GM19193 (cell line): Measurements from ENCODE around the gene ACAN.

ENCODE experiments used
- POLR2A ChIP-seq: IDR thresholded peaks from 4 replicates; pipeline ENCODE4 v1.6.1; 2011; ENCODE audit not compliant: insufficient read depth, insufficient read length; ENCODE audit errors: extremely low read depth

ACAN gene

DNA sequence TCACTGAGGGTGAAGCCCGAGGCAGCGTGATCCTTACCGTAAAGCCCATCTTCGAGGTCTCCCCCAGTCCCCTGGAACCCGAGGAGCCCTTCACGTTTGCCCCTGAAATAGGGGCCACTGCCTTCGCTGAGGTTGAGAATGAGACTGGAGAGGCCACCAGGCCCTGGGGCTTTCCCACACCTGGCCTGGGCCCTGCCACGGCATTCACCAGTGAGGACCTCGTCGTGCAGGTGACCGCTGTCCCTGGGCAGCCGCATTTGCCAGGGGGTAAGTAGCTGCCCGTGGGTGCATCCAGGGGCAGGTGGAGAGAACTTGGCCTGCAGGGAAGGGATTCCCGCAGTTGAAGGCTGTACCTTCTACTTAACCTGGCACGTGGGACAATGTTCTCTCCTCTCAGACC is 42.4 kb downstream of the ACAN start:
- no peak for TF ChIP-seq POLR2A

DNA sequence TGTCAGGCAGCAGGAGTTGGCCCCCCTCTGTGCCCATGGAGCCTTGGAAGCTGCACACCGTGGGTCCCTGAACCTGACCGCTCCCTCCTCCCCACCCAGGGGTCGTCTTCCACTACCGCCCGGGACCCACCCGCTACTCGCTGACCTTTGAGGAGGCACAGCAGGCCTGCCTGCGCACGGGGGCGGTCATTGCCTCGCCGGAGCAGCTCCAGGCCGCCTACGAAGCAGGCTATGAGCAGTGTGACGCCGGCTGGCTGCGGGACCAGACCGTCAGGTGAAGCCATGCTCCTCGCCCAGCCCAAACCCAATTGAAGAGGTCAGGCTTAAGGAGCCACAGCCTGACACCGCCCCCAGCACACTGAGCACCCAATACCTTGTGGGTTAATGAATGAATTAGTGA is 43.9 kb downstream of the ACAN start:
- no peak for TF ChIP-seq POLR2A

DNA sequence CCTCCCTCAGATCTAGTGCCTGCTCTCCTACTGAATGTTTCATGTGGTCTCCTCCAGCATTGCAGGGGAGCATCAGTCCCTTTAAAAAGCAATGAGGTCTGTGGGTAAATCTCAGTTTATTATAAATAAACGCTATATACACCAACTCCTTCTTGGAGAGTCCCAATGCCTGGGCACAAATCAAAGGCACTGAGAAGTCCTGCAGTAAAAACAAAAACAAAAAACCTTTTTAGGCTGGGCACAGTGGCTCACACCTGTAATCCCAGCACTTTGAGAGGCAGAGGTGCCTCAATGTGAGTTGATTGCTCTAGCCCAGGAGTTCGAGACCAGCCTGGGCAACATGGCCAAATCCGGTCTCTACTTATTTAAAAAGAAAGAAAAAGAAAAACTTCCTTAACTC is 45.0 kb downstream of the ACAN start:
- no peak for TF ChIP-seq POLR2A

DNA sequence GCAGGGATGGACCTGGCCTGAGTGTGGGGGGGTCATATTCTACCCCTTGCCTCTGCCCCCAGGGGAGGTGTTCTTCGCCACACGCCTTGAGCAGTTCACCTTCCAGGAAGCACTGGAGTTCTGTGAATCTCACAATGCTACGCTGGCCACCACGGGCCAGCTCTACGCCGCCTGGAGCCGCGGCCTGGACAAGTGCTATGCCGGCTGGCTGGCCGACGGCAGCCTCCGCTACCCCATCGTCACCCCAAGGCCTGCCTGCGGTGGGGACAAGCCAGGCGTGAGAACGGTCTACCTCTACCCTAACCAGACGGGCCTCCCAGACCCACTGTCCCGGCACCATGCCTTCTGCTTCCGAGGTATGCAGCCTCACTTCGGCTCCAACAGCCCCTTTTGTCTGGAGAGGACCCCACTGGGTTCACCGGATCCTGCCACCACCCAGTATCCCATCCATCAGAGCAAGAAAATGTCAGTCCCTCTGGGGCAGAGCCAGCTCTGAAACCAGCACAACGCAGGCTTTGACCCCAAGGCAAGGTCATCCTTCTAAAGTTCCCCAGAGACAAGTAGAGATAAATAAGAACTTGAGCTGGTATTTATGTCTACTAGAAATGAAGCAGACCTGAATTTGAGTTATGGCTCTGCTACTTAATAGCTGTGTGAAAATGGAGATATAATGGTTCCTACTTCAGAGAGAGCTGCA is 46.3 kb downstream of the ACAN start:
- no peak for TF ChIP-seq POLR2A

DNA sequence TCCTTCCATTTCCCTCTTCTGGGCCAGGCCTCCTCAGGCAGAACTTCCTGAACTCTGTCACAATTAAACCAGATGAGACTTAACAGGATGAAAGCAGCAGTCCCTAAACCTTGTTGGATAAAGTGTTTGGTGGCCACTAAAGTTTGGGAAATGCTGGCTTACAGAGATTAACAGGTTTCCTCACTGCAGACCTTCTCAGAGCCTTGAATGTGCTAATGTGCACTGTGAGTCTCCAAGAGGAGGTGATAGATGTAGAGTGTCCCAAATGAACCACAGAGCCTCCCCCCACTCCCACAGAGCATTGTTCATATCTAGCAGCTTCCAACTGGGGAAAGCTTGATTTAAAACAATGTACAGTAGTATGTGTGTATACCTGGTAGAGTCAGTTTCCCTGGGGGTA is 49.2 kb downstream of the ACAN start:
- TF ChIP-seq POLR2A: no peak

DNA sequence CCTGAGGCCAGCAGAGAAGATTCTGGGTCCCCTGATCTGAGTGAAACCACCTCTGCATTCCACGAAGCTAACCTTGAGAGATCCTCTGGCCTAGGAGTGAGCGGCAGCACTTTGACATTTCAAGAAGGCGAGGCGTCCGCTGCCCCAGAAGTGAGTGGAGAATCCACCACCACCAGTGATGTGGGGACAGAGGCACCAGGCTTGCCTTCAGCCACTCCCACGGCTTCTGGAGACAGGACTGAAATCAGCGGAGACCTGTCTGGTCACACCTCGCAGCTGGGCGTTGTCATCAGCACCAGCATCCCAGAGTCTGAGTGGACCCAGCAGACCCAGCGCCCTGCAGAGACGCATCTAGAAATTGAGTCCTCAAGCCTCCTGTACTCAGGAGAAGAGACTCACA is 55.7 kb downstream of the ACAN start:
- TF ChIP-seq POLR2A: no peak

DNA sequence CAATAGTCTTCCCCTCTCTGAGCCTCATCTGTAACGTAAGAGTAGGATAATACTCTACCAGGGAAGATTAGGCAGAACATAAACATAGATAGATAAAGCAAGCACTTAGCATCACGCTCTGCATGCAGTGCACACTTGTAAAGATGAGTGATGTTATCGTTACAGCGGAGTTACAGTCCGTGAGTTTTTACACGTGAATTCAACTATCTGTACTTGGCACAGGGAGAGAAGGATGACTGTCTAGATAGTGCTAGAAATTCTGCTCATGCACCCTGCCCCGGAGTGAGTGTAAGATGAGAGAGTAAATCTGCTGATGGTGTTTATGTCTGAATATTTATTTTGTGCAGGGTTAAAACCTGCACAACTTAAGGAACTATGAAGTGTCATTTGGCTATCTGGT is 56.3 kb downstream of the ACAN start:
- TF ChIP-seq POLR2A: no peak

DNA sequence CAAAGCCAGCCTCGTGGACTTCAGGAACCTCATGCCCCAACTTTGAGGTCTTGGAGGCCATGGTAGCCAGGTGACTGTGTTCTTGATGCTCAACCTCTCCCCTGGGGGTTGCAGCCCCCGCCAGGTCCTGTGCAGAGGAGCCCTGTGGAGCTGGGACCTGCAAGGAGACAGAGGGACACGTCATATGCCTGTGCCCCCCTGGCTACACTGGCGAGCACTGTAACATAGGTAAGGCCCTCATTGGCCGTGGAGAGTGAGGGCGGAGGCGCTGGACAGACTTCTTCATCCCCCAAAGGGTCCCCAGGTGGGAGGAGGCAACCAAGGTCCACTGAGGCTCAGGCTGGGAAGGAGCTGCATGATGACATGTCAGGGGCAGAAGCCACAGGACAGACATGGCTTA is 57.0 kb downstream of the ACAN start:
- TF ChIP-seq POLR2A: no peak

DNA sequence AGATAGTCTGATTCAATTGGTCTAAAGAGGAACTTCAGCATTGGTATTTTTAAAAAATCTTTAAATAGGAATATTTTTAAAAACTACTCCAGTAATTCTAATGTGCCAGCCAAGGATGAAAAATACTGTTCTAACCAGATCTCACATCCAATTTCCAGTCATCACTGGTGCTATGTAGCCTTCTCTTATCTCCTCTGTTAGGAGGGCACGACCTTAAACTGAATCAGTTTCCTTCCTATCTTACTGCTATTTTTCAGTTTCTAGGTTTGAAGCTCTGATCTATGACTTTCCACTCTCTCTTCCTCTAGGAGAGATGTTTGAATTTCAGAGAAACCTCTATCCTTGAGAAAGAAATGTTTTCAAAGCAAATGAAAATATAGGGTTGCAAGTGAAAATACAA is 60.2 kb downstream of the ACAN start:
- no peak for TF ChIP-seq POLR2A

DNA sequence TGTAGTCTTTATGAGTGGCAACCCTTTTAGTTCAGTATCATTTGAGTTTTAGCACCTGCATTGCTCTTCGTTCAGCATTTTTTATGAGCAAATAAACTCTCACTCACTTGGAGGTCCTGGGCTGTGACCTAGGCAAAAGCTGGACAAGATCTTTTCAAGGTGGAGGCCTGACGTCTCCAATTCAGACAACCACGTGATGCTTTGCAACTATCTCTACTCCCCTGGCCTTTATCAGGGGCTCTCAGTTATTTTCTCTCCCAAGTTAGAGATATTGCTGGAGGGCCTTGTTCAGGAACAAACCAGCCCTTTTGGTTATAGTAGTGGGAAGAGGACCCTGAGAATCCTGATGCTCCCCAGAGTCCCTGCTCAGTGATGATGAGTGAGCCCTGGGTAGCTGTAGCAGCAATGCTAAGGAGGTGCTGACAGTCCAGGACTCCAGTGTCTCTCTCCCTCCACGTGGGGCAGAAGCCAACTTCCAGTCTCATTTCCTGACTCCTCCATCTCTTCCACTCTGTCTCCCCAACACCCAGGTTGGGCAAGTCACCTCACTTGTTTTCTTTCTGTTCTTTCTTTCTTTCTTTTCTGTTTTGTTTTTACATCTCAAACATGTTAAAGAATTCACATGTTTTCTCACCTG is 61.7 kb downstream of the ACAN start:
- no peak for TF ChIP-seq POLR2A

DNA sequence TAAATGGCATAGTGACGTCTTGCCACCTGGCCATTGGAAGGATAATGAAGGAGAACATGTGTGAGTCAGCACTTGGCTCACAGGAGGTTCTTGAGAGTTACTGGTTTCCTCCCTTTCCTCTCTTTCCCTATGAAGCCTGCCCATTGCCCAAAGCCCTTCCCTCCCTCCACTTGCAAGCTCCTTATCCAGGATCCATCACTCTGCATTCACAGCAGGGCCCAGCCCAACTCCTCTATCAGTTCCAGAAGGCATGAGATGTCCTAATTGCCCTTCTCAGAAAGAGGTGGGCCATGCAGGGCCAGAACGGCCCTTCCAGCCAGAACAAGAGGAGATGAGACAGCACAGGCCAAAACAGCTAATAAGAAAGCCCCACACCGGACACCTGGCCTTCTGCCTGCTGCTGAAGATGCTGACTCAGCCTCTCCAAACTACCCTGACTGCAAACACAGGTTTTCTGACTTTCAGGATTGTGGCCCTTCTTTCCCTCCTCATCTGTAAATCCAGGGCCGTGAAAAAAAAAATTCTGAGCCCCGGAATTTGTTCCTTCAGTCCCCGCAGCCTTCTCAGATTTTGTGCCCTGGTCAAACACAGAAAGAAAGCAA is 62.4 kb downstream of the ACAN start:
- TF ChIP-seq POLR2A: no peak

DNA sequence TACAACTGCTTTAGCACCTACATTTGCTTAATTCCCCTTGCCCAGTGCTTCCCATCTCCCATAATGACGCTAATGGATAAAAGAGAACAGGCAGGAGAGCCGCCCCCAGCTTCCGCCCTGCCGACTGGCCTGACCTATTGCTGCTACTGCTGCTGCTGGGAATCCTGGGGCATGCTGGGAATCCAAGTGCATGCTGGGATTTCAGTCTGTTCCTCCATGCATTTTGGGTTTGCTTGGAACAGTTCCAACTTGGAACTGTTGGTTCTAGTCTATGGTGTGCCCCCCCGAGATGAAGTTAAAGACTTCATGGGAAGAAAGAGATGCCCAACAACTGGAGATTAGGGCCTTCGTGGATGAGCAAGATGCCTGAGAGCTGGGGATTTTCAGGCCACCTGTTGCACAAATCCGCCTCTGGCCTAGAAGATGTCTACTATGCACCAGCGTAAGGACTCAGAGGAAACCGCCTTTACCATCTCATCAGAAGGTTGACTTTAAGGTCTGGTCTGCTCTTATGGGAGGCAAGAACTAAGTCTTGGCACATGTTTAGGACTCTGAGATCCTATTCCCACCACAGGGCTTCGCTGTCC is 63.2 kb downstream of the ACAN start:
- no peak for TF ChIP-seq POLR2A

DNA sequence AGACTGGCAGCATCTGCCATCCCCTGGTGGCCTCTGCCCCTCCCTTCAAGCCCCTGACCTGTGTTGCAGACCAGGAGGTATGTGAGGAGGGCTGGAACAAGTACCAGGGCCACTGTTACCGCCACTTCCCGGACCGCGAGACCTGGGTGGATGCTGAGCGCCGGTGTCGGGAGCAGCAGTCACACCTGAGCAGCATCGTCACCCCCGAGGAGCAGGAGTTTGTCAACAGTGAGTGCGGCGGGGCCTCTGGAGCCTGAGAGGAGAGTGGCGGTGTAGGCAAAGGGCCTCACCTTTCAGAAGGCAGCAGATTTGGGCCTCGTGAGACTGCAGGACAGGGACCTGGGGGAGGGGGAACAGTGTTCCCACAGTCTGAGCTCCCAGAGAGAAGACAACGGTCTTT is 68.1 kb downstream of the ACAN start:
- TF ChIP-seq POLR2A: no peak

DNA sequence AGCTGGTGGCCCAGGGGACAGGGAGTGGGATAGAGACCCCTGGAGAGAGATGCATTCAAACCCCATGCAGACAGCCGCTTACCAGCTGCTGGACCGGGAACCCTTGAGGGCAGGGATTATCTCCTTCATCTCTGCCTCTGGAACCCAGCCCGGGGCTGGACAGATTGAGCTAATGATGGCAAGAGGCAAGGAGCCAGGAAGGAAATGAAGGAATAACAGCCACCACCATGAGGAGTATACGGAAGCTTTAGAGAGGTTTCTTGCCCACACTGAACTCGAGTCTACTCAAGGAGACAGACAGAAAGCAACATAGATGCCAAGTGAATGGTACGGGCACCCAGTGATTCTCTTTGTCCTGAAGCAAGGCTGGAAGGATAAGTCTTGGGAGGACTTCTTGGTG is 68.9 kb downstream of the ACAN start:
- TF ChIP-seq POLR2A: no peak

DNA sequence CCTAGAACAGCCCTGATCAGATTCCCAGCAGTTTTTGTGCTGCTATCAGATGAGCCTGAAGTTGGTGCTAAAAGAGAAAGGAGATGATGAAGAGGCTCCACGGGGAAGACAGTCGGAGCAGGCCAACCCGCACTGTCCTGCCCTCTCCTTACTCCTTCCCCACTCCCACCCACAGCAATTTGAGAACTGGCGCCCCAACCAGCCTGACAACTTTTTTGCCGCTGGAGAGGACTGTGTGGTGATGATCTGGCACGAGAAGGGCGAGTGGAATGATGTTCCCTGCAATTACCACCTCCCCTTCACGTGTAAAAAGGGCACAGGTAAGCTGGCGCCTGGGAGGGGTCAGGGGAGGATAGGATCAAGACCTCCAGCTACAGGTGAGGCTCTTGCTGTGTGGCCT is 69.5 kb downstream of the ACAN start:
- TF ChIP-seq POLR2A: no peak

DNA sequence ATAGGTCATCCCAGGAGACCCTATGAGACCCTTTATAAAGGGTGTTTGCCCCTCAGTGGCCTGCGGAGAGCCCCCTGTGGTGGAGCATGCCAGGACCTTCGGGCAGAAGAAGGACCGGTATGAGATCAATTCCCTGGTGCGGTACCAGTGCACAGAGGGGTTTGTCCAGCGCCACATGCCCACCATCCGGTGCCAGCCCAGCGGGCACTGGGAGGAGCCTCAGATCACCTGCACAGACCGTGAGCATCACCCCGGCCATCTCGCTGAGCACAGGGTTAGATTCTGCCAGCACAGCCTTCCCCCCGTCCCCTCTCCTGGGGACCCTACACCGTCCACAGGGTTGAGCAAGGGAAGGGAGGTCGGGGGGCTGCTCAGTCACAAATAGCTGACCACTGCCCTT is 70.5 kb downstream of the ACAN start:
- no peak for TF ChIP-seq POLR2A

DNA sequence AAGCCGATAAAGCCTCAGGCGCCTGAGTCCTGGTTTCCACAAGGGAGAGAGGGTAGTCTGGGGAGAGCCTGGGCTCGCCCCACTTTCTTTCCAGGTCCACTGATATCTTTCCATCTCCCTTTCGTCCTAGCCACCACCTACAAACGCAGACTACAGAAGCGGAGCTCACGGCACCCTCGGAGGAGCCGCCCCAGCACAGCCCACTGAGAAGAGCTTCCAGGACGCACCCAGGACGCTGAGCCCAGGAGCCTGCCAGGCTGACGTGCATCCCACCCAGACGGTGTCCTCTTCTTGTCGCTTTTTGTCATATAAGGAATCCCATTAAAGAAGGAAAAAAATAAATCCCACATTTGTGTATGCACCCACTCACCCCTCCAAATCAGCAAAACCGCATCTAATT is 71.0 kb downstream of the ACAN start:
- no peak for TF ChIP-seq POLR2A

DNA sequence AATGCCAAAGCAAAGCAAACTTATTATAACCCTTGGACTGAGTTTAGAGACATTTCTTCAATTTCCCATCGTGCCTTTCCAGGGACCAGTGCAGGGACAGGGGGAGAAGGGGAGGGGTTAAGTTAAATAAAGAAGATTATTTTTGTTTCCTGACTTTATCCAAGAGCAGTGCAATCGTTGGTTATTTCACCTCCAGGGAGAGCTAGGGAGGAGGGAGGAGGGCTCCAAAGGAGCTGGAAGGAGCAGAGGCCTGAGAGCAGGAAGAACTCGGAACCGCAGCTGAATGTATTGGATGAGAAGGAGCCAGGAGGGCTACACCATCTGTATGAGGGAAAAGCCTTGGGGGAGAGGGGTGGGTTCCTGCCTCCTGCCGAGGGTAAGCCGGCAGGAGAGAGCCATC is 71.4 kb downstream of the ACAN start:
- TF ChIP-seq POLR2A: no peak
